A549 (cell line): ENCODE measurements around the gene OR1S2. TPM values are rescaled to one million over a fixed set of nuclear protein-coding genes. Genes with fewer than 3 reads are reported as not detected.

Experiments
- ATAC-seq, 2 experiments: fragments of 200-7000 bp in 1 of 2; fragments of >200 bp in 1 of 2; cut with Nextera tagmentation in 1 of 2; cut with Tn5 transposase in 1 of 2; 3 replicates each; pipeline versions ENCODE4 v1.8.0 to v1.9.1; 2018 to 2020; ENCODE audit warnings: mild to moderate bottlenecking in 1 of 2, moderate library complexity in 1 of 2
- CTCF ChIA-PET: fragments of 300-600 bp; sonication (Branson Sonifier 250); formaldehyde crosslinking; extraction: SDS; loops from one replicate; lab custom pipeline; 2021; ENCODE audit warnings: antibody characterized with exemption, inconsistent platforms; lab: Yijun Ruan, JAX
- POLR2A ChIA-PET: fragments of 350-600 bp; formaldehyde crosslinking; extraction: SDS; loops from one replicate; lab custom pipeline; 2021; ENCODE audit warnings: antibody characterized with exemption, inconsistent platforms; lab: Yijun Ruan, JAX
- DNase-seq, 2 experiments: peaks; one replicate each; pipeline versions ENCODE4 v3.0.0 to v3.0.0-alpha.2; 2011 to 2016; ENCODE audit warnings: low read depth in 1 of 2, low spot score in 1 of 2
- FAIRE-seq: peaks from 2 replicates; lab custom pipeline; 2011; peaks lifted over from hg19 to GRCh38; lab: Jason Lieb, UNC
- H3K27ac ChIP-seq, 2 experiments: fragments of >200 bp; sonication (Bioruptor Twin); formaldehyde crosslinking; 3 replicates each; pipeline ENCODE4 v1.5.1; 2016 to 2017
- H3K4me1 ChIP-seq: fragments of >200 bp; sonication (Bioruptor Twin); formaldehyde crosslinking; 3 replicates; pipeline ENCODE4 v1.6.1; 2016
- H3K4me2 ChIP-seq: fragments of >200 bp; sonication (Bioruptor Twin); formaldehyde crosslinking; 3 replicates; pipeline ENCODE4 v1.6.1; 2016
- H3K4me3 ChIP-seq: fragments of >200 bp; sonication (Bioruptor Twin); formaldehyde crosslinking; 3 replicates; pipeline ENCODE4 v1.5.1; 2016
- H3K9me3 ChIP-seq: fragments of >200 bp; sonication (Bioruptor Twin); formaldehyde crosslinking; 3 replicates; pipeline ENCODE4 v1.6.1; 2016
- ATOH8 ChIP-seq: fragments of 250-450 bp; sonication (Bioruptor Pico); IDR thresholded peaks from 2 replicates; pipeline ENCODE4 v1.5.0; 2020; ENCODE audit warnings: low read depth, mild to moderate bottlenecking, moderate library complexity
- CBX2 ChIP-seq: fragments of 200-600 bp; sonication (generic); IDR thresholded peaks from 2 replicates; pipeline ENCODE4 v1.6.1; 2016; ENCODE audit warnings: low read depth, mild to moderate bottlenecking, borderline replicate concordance
- CEBPB ChIP-seq, 2 experiments: fragments of >200 bp in 1 of 2; sonication (Bioruptor Twin) in 1 of 2; formaldehyde crosslinking in 1 of 2; IDR thresholded peaks; 2 replicates each; pipeline ENCODE4 v1.6.1; 2012 to 2016
- CHD4 ChIP-seq: fragments of 200-600 bp; sonication (generic); IDR thresholded peaks from 2 replicates; pipeline ENCODE4 v1.6.1; 2016; ENCODE audit warnings: antibody characterized with exemption, mild to moderate bottlenecking, borderline replicate concordance
- CTCF ChIP-seq: fragments of >200 bp; sonication (Bioruptor Twin); formaldehyde crosslinking; IDR thresholded peaks from 3 replicates; pipeline ENCODE4 v1.5.1; 2016
- E2F6 ChIP-seq: IDR thresholded peaks from 2 replicates; pipeline ENCODE4 v1.6.1; 2012; ENCODE audit warnings: low read depth, borderline replicate concordance
- EP300 ChIP-seq, 2 experiments: fragments of >200 bp; sonication (Bioruptor Twin); formaldehyde crosslinking; IDR thresholded peaks; 2 replicates in 1 of 2; 3 replicates in 1 of 2; pipeline ENCODE4 v1.6.1; 2016 to 2017
- HES2 ChIP-seq: fragments of >200 bp; sonication (Bioruptor Twin); formaldehyde crosslinking; IDR thresholded peaks from 2 replicates; pipeline ENCODE4 v1.6.1; 2016
- JUN ChIP-seq, 2 experiments: fragments of >200 bp; sonication (Bioruptor Twin); formaldehyde crosslinking; IDR thresholded peaks; 2 replicates in 1 of 2; 3 replicates in 1 of 2; pipeline ENCODE4 v1.6.1; 2016 to 2017
- KDM5A ChIP-seq: fragments of 200-600 bp; sonication (generic); IDR thresholded peaks from 2 replicates; pipeline ENCODE4 v1.6.1; 2016; ENCODE audit warnings: antibody characterized with exemption, mild to moderate bottlenecking
- MAFK ChIP-seq: fragments of 450-650 bp; IDR thresholded peaks from 2 replicates; pipeline ENCODE4 v1.6.1; 2014; ENCODE audit not compliant: partially characterized antibody
- MAX ChIP-seq: IDR thresholded peaks from 2 replicates; pipeline ENCODE4 v1.6.1; 2012
- MYC ChIP-seq: IDR thresholded peaks from 2 replicates; pipeline ENCODE4 v1.6.1; 2012; ENCODE audit warnings: mild to moderate bottlenecking, inconsistent platforms, low read length, improper control_type of control experiment, borderline replicate concordance
- NR3C1 ChIP-seq: fragments of >200 bp; sonication (Bioruptor Twin); formaldehyde crosslinking; IDR thresholded peaks from 3 replicates; pipeline ENCODE4 v1.6.1; 2017
- PBX3 ChIP-seq: IDR thresholded peaks from 2 replicates; pipeline ENCODE4 v1.6.1; 2012
- RARB ChIP-seq: fragments of 250-450 bp; sonication (Bioruptor Pico); IDR thresholded peaks from 2 replicates; pipeline ENCODE4 v1.8.0; 2021; ENCODE audit warnings: mild to moderate bottlenecking, moderate library complexity
- RCOR1 ChIP-seq: fragments of 150-350 bp; IDR thresholded peaks from 2 replicates; pipeline ENCODE4 v1.6.1; 2014; ENCODE audit warnings: antibody characterized with exemption, low read length, low read depth
- RNF2 ChIP-seq: fragments of 200-600 bp; sonication (generic); IDR thresholded peaks from 2 replicates; pipeline ENCODE4 v1.6.1; 2016; ENCODE audit warnings: low read depth, mild to moderate bottlenecking, antibody characterized with exemption, moderate library complexity, borderline replicate concordance
- SMC3 ChIP-seq: fragments of >200 bp; sonication (Bioruptor Twin); formaldehyde crosslinking; IDR thresholded peaks from 3 replicates; pipeline ENCODE4 v1.6.1; 2018; ENCODE audit warnings: inconsistent platforms
- TP53 ChIP-seq: fragments of 250-450 bp; sonication (Bioruptor Pico); IDR thresholded peaks from 2 replicates; pipeline ENCODE4 v1.5.0; 2021; ENCODE audit warnings: mild to moderate bottlenecking, moderate library complexity
- ZC3H11A ChIP-seq: fragments of 450-650 bp; IDR thresholded peaks from 2 replicates; pipeline ENCODE4 v1.6.1; 2014; ENCODE audit warnings: antibody characterized with exemption, mild to moderate bottlenecking
- ZSCAN20 ChIP-seq: fragments of 250-450 bp; sonication (Bioruptor Pico); IDR thresholded peaks from 2 replicates; pipeline ENCODE4 v1.8.0; 2022; ENCODE audit warnings: mild to moderate bottlenecking, moderate library complexity
- WGBS: methylation state at CpG from one replicate; pipeline ENCODE4 v1.1.6; 2017; ENCODE audit errors: missing lambda C conversion rate; 5-methylcytosine and 5-hydroxymethylcytosine counted together
- polyA plus RNA-seq, 4 experiments: library from polyadenylated mRNA; depleted of rRNA in 3 of 4; stranded (reverse); fragments of >200 nt; fragmentation: RNase III in 1 of 4; extraction: RNeasy Plus Mini Kit Qiagen cat#74134 plus additional on column Dnase treatment in 1 of 4; gene quantifications; 2 replicates in 3 of 4; 3 replicates in 1 of 4; pipeline ENCODE4 v1.2.3, GENCODE V29; 2011 to 2017

OR1S2 gene
- polyA plus RNA-seq, 2 of the 4 experiments (the other 2 are of a cell fraction), result not detected

GRCh38 chr11:58165504-58166106 lies 38.3 kb downstream of the OR1S2 start:
- ATAC-seq, result no peak
- Histone ChIP-seq H3K4me2 (no peak overlapping the region), H3K9me3 (no peaks in the 10 kb centered on the region), H3K4me1 (no peaks in the 10 kb centered on the region), H3K27ac (no peak overlapping the region), H3K4me3 (no peak overlapping the region)
- ChIA-PET CTCF (no interaction called here), POLR2A (no interaction called here)
- DNase-seq, result no peak
- no peak for FAIRE-seq
- TF ChIP-seq ATOH8 (CRISPR knock-in tag) (no peak), MAX (no peak), PBX3 (no peak), RCOR1 (no peak), NR3C1 (no peak), ZC3H11A (no peak), MAFK (no peak), CTCF (no peak), TP53 (CRISPR knock-in tag) (no peak), ZSCAN20 (CRISPR knock-in tag) (no peak), CBX2 (no peak), E2F6 (no peak)
- TF ChIP-seq, all 56 proteins: peak for 0
- 10% methylated on average over 7 of the region's 7 CpGs for WGBS

GRCh38 chr11:58164990-58165389 lies 39.0 kb downstream of the OR1S2 start:
- DNase-seq (no peak), FAIRE-seq (no peak)
- Histone ChIP-seq H3K4me3 (no peak overlapping the region), H3K27ac (no peak overlapping the region), H3K4me1 (no peaks in the 10 kb centered on the region), H3K4me2 (no peak overlapping the region), H3K9me3 (no peaks in the 10 kb centered on the region)
- WGBS, result 4% methylated on average over 1 of the region's 1 CpG
- TF ChIP-seq HES2 (no peak), SMC3 (no peak), E2F6 (no peak), CEBPB (IDR thresholded peaks at IDR 0.05) (no peak), ZC3H11A (no peak), CBX2 (no peak), RNF2 (no peak), JUN (IDR thresholded peaks at IDR 0.05) (no peak)
- TF ChIP-seq, all 56 proteins: peak for 0
- ChIA-PET POLR2A (no interaction called here), CTCF (no interaction called here)
- ATAC-seq, result no peak

GRCh38 chr11:58164389-58164788 lies 39.6 kb downstream of the OR1S2 start:
- FAIRE-seq (no peak), DNase-seq (no peak), ATAC-seq (no peak)
- Histone ChIP-seq H3K4me3 (no peak overlapping the region), H3K4me1 (no peaks in the 10 kb centered on the region), H3K9me3 (no peaks in the 10 kb centered on the region), H3K4me2 (no peak overlapping the region), H3K27ac (no peak overlapping the region)
- WGBS, result 27% methylated on average over 4 of the region's 4 CpGs
- ChIA-PET CTCF (no interaction called here), POLR2A (no interaction called here)
- TF ChIP-seq E2F6, result no peak
- no peak for TF ChIP-seq MYC
- TF ChIP-seq CHD4, result no peak
- no peak for TF ChIP-seq RARB (CRISPR knock-in tag)
- no peak for TF ChIP-seq KDM5A
- no peak for TF ChIP-seq EP300 (IDR thresholded peaks at IDR 0.05)
- no peak for TF ChIP-seq HES2
